LNCaP clone FGC (cell line): Measurements from ENCODE around the gene METTL8.

ENCODE experiments used
- DNase-seq: peaks from one replicate; pipeline ENCODE4 v3.0.0-alpha.2; 2011; ENCODE audit warnings: low read depth
- H3K4me3 ChIP-seq: 2 replicates; pipeline ENCODE4 v1.5.1; 2011; ENCODE audit warnings: mild to moderate bottlenecking, low read depth, low read length, control low read depth
- CTCF ChIP-seq: IDR thresholded peaks from 2 replicates; pipeline ENCODE4 v1.5.1; 2012; ENCODE audit warnings: mild to moderate bottlenecking; ENCODE audit not compliant: control insufficient read depth, insufficient read depth; ENCODE audit errors: extremely low read depth

The METTL8 gene

GRCh38 chr2:171345971-171346722 lies 87.6 kb downstream of the METTL8 start:
- H3K4me3 ChIP-seq: no peak overlapping the region
- TF ChIP-seq CTCF: no peak
- peak; percentile 96 for DNase-seq

- no peak overlapping the region for H3K4me3 ChIP-seq
- TF ChIP-seq CTCF: no peak
- no peak for DNase-seq
Measured at GRCh38 chr2:171344182-171344581, 89.6 kb downstream of the METTL8 start.

GRCh38 chr2:171342067-171342413 lies 91.8 kb downstream of the METTL8 start:
- DNase-seq: no peak
- no peak overlapping the region for H3K4me3 ChIP-seq
- TF ChIP-seq CTCF: no peak

GRCh38 chr2:171341394-171342066 lies 92.3 kb downstream of the METTL8 start:
- no peak overlapping the region for H3K4me3 ChIP-seq
- DNase-seq: no peak
- no peak for TF ChIP-seq CTCF

GRCh38 chr2:171334946-171335345 lies 98.8 kb downstream of the METTL8 start:
- H3K4me3 ChIP-seq: no peak overlapping the region
- no peak for TF ChIP-seq CTCF
- no peak for DNase-seq

GRCh38 chr2:171334171-171334570 lies 99.6 kb downstream of the METTL8 start:
- no peak for TF ChIP-seq CTCF
- H3K4me3 ChIP-seq: no peak overlapping the region
- no peak for DNase-seq
